Rectal smooth muscle tissue (tissue), 1 donor: ENCODE results near the gene LGALS3BP.
"Not testable (repeated sequence)": the region's sequence is repeated elsewhere in the genome, so short reads cannot be mapped to it uniquely, and the experiment has no call there.

ENCODE experiments used
- H3K27ac ChIP-seq: one replicate; pipeline ENCODE4 v1.7.0; 2013; ENCODE audit warnings: low read depth, low read length, inconsistent platforms
- H3K27me3 ChIP-seq: one replicate; pipeline ENCODE4 v1.7.0; 2013; ENCODE audit warnings: low read length; ENCODE audit not compliant: control insufficient read depth, insufficient read depth
- H3K36me3 ChIP-seq: one replicate; pipeline ENCODE4 v1.7.0; 2013; ENCODE audit warnings: low read length; ENCODE audit not compliant: control insufficient read depth, insufficient read depth
- H3K4me1 ChIP-seq: one replicate; pipeline ENCODE4 v1.7.0; 2013; ENCODE audit warnings: low read length; ENCODE audit not compliant: control insufficient read depth, insufficient read depth
- H3K4me3 ChIP-seq: one replicate; pipeline ENCODE4 v1.7.0; 2013; ENCODE audit warnings: low read length
- H3K9ac ChIP-seq: one replicate; pipeline ENCODE4 v1.7.0; 2013; ENCODE audit warnings: low read length

Gene LGALS3BP

GRCh38 chr17:78966123-78966813 is 13.5 kb downstream of the LGALS3BP start:
- Histone ChIP-seq H3K36me3 (peaks cover 6% of the 10 kb centered on the region), H3K4me1 (peaks cover 2% of the 10 kb centered on the region), H3K4me3 (no peak overlapping the region), H3K9ac (no peak overlapping the region), H3K27me3 (no peaks in the 10 kb centered on the region), H3K27ac (no peak overlapping the region)

DNA sequence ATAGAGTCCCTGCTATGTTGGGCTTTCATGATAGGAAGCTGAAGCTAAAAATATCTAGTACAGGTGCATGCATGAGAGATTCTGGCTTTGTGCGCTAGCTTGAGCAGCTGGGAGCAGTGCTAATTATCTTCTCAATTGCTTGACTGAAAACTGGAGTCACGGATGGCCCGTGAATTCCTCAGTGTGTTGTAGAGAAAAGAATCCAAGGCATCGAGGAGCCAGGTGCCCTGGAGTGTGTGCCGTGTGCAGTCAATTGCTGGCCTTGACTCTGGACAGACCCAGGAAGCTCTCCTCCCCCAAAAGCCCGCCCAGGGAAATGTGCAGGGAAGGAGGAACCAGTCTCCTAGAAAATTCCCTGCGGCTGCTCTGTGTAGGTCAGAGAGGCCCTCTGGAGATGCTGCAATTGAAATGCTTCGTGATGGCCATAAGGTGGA is 14.2 kb downstream of the LGALS3BP start:
- Histone ChIP-seq H3K27me3 (no peaks in the 10 kb centered on the region), H3K4me1 (no peaks in the 10 kb centered on the region), H3K36me3 (peaks cover 6% of the 10 kb centered on the region), H3K9ac (no peak overlapping the region), H3K4me3 (no peak overlapping the region), H3K27ac (no peak overlapping the region)

DNA sequence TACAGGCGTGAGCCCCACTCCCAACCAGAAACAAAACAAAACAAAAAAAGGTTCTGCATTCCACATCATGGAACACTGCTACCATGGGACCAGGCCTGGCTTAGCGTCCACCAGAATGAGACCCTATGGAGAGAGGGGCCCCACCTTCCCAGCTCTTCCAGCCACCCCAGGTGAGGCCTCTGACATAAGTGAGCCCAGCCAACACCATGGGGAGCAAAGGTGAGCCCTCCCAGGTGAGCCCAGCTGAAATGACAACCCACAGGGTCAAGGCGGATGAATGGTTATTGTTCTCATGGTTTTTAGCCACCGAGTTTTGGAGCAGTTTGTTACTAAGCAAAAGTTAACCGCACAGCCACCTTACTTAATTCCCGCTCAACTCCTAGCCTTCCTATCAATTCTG is 16.3 kb downstream of the LGALS3BP start:
- Histone ChIP-seq H3K36me3 (peaks cover 3% of the 10 kb centered on the region), H3K4me1 (no peaks in the 10 kb centered on the region), H3K9ac (no peak overlapping the region), H3K27me3 (no peaks in the 10 kb centered on the region), H3K27ac (no peak overlapping the region), H3K4me3 (no peak overlapping the region)

DNA sequence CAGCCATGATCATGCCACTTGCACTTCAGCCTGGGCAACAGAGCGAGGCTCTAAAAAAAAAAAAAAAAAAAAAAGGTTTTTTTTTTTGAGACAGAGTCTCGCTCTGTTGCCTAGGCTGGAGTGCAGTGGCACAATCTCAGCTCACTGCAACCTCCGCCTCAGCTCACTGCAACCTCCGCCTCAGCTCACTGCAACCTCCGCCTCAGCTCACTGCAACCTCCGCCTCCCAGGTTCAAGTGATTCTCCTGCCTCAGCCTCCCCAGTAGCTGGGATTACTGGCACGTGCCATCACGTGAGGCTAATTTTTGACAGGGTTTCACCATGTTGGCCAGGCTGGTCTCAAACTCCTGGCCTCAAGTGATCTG is 16.8 kb downstream of the LGALS3BP start:
- H3K4me3 ChIP-seq, H3K27ac ChIP-seq, H3K27me3 ChIP-seq, H3K9ac ChIP-seq, H3K36me3 ChIP-seq, H3K4me1 ChIP-seq: not testable (repeated sequence)

DNA sequence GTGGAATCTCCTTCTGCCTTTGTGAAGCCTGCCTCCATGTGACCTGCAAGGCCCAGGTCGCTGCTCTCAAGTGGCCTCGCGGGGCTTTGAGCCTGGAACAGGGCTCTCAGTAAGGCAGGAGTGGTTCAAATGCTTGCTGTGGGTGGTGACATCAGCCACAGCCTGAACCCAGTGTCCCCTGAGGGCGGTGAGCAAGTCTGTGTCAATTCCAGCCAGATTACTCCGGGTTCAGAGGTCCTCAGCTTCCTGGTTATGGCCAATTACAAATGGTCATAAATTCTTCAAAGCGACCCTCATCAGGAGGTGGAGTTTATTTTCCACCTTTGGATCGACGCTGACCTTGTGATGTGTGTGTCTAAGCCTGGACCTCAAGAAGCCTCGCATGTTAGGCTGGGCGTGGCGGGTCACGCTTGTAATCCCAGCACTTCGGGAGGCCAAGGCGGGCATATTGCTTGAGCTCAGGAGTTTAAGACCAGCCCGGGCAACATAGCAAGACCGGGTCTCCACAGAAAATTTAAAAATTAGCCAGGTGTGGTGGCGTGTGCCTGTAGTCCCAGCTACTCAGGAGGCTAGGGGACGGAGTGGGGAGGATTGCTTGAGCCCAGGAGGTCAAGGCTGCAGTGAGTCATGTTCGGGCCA is 17.3 kb downstream of the LGALS3BP start:
- no peak overlapping the region for H3K4me3 ChIP-seq
- no peaks in the 10 kb centered on the region for H3K36me3 ChIP-seq
- no peaks in the 10 kb centered on the region for H3K27me3 ChIP-seq
- H3K9ac ChIP-seq, result no peak overlapping the region
- H3K27ac ChIP-seq, result no peak overlapping the region
- no peaks in the 10 kb centered on the region for H3K4me1 ChIP-seq

GRCh38 chr17:78961571-78961970 is 18.2 kb downstream of the LGALS3BP start:
- no peaks in the 10 kb centered on the region for H3K36me3 ChIP-seq
- H3K4me1 ChIP-seq, result no peaks in the 10 kb centered on the region
- no peak overlapping the region for H3K9ac ChIP-seq
- H3K4me3 ChIP-seq, result no peak overlapping the region
- no peak overlapping the region for H3K27ac ChIP-seq
- no peaks in the 10 kb centered on the region for H3K27me3 ChIP-seq

DNA sequence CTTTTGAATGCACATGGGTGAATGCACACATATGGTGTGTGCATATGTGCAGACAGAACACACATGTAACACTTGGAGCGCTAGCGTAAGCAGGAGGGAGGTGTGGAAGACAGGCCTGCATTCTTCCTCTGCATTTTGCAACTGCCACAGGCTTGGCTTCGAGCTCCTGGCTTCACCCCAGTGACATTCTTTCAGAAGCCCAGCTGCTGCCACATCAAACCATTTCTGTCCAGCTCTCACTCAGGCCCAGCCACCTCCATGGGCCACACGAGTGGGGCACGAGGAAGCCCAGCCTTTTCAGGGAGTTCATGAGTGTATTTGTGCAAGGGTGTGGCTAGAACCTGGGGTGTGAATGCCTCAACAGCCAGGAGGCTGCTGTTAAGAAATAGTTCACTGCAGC is 18.8 kb downstream of the LGALS3BP start:
- Histone ChIP-seq H3K9ac (no peak overlapping the region), H3K36me3 (no peaks in the 10 kb centered on the region)

GRCh38 chr17:78959803-78960202 is 19.9 kb downstream of the LGALS3BP start:
- no peaks in the 10 kb centered on the region for H3K27me3 ChIP-seq
- no peaks in the 10 kb centered on the region for H3K36me3 ChIP-seq
- H3K4me1 ChIP-seq, result no peaks in the 10 kb centered on the region
- no peak overlapping the region for H3K27ac ChIP-seq
- H3K4me3 ChIP-seq, result no peak overlapping the region
- no peak overlapping the region for H3K9ac ChIP-seq

More for the DNA sequence above, 18.8 kb downstream of the LGALS3BP start:
- Histone ChIP-seq H3K4me1 (no peaks in the 10 kb centered on the region), H3K27ac (no peak overlapping the region), H3K27me3 (no peaks in the 10 kb centered on the region), H3K4me3 (no peak overlapping the region)

- no peaks in the 10 kb centered on the region for H3K27me3 ChIP-seq
- no peaks in the 10 kb centered on the region for H3K4me1 ChIP-seq
- no peaks in the 10 kb centered on the region for H3K36me3 ChIP-seq
- H3K4me3 ChIP-seq, result no peak overlapping the region
- no peak overlapping the region for H3K9ac ChIP-seq
- no peak overlapping the region for H3K27ac ChIP-seq
Measured at GRCh38 chr17:78958641-78959127, 21.0 kb downstream of the LGALS3BP start.

GRCh38 chr17:78957128-78957527 is 22.6 kb downstream of the LGALS3BP start:
- H3K27ac ChIP-seq, result no peak overlapping the region
- H3K4me3 ChIP-seq, result no peak overlapping the region
- H3K4me1 ChIP-seq, result no peaks in the 10 kb centered on the region
- no peaks in the 10 kb centered on the region for H3K36me3 ChIP-seq
- H3K9ac ChIP-seq, result no peak overlapping the region
- no peaks in the 10 kb centered on the region for H3K27me3 ChIP-seq

GRCh38 chr17:78956254-78956653 is 23.5 kb downstream of the LGALS3BP start:
- Histone ChIP-seq H3K4me3 (no peak overlapping the region), H3K4me1 (no peaks in the 10 kb centered on the region), H3K9ac (no peak overlapping the region), H3K27me3 (no peaks in the 10 kb centered on the region), H3K36me3 (no peaks in the 10 kb centered on the region), H3K27ac (no peak overlapping the region)

- H3K36me3 ChIP-seq, result no peaks in the 10 kb centered on the region
- no peak overlapping the region for H3K27ac ChIP-seq
- H3K4me1 ChIP-seq, result no peaks in the 10 kb centered on the region
- no peak overlapping the region for H3K9ac ChIP-seq
- no peak overlapping the region for H3K4me3 ChIP-seq
- no peaks in the 10 kb centered on the region for H3K27me3 ChIP-seq
Measured at GRCh38 chr17:78954684-78955083, 25.0 kb downstream of the LGALS3BP start.
